Activated CD4-positive, CD25-positive, alpha-beta regulatory T cell treated with anti-CD3 and anti-CD28 coated beads, Interleukin-2, amount 50 U/mL, for 16 hours (primary cell): ENCODE results near the gene IL1A.

Source experiments
- DNase-seq: peaks from one replicate; pipeline ENCODE4 v3.0.0-alpha.2; 2020; ENCODE audit warnings: low read depth, low spot score

The IL1A gene

GRCh38 chr2:112818094-112818902 lies 34.0 kb upstream of the IL1A start:
- DNase-seq: no peak

DNA sequence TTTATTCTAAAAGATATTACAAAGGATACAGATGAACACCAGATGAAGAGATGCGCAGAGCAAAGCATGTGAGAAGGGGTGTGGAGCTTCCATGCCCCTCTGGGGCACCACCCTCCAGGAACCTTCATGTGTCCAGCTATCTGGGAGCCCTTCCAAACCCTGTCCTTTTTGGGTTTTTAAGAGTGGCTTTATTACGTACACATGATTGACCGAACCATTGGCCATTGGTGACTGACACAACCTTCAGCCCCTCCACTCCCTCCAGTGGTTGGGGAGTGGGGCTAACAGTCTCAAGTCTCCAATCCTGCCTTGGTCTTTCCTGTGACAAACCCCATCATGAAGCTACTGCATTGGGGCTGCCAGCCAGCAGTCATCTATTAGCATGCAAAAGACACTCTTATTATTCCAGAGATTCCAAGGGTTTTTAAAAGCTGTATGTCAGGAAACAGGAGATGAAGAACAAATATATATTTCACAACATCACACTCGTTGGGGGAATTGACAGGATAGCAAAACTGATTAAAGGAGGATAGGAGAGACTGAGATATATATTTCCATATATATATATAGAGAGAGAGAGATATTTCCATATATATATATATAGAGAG lies 32.9 kb upstream of the IL1A start:
- no peak for DNase-seq

DNA sequence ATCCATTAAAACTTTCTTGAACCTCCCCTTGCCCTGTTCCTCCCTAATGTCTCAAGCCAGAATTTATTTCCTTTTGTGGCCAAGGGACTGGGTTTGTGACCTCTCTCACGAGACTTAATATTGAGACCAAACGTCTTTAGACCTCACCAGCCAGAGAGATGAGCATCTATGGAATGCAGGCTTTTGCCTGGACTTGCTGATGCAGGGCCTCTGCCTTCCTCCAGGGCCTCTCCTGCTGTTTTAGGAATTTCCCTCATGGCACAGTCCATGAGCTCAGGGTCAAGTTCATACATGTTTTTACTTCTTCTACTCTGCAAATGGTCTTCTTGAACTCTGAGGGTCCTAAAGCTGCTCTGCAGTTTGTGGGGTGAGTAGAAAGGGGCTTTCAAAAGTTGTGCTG lies 30.0 kb upstream of the IL1A start:
- no peak for DNase-seq

GRCh38 chr2:112813280-112813966 lies 29.1 kb upstream of the IL1A start:
- DNase-seq: no peak

DNA sequence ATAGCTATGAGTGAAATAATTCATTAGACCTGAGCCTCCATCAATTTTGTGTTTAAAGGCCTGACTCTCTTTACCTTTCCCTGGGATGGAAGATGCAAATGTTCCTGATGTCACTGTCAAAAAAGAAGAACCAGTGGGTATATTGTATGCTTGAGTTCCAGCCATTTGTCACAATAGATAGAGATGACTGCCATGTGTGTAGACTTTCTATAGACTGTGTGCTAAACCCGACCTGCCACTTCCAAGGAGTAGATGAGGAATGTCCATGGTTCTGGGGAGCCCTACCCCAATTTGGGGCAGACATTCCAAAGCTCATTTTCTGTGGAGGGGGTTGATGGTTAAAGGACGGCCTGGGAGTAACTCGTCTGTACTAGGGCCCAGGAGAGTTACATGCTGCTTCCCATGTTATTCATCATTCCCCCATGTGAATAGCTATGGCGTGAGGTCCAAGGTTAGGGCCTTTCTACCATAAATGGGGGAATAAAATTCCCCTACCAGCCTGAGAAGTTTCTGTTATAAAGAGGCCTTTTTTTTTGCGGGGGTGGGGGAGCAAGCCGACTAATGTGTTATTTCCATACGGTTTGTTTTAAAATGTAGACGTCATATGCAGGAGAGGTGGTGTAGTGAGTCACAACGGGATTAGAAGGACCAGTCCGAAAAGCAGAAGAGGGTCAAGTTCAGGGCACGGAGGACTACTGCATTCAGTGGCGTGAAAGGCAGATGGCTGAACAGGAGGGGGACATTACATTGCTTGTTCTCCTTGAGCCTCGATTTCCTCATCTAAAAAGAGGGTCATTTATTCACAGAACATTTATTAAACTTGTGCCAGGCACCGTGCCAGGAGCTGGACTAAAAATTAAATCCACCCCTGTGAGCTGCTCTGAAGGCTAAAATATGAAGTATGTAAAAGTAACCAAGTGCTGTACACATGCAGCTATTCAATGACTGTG lies 28.3 kb upstream of the IL1A start:
- DNase-seq: no peak

DNA sequence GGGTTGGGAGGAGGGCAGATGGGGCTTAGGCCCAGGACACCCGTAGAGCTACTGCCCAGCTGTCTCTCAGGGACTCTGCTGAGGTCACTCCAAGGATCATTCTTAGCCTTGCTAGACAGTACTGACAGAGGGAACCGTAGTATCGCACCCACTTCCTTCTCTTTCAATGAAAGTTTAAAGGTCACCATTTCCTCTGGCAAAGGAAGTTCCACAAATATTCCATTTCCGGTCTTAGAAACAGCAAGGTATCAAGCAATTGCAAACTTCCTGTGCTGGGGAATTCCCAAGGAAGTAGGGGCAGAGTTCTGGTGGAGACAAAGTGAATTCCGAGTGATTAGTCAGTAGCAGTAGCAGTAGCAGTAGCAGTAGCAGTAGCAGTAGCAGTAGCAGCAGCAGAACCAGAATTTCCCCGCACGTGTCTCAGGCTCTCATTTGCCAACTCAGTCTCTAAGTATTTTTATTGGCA lies 27.6 kb upstream of the IL1A start:
- DNase-seq: no peak

- no peak for DNase-seq
Measured at GRCh38 chr2:112811276-112811831, 27.1 kb upstream of the IL1A start.

GRCh38 chr2:112809112-112809511 lies 24.8 kb upstream of the IL1A start:
- no peak for DNase-seq

- DNase-seq: no peak
Measured at GRCh38 chr2:112807233-112807807, 23.0 kb upstream of the IL1A start.

GRCh38 chr2:112805542-112805941 lies 21.2 kb upstream of the IL1A start:
- DNase-seq: no peak

- DNase-seq: no peak
Measured at GRCh38 chr2:112803691-112804521, 19.6 kb upstream of the IL1A start.

DNA sequence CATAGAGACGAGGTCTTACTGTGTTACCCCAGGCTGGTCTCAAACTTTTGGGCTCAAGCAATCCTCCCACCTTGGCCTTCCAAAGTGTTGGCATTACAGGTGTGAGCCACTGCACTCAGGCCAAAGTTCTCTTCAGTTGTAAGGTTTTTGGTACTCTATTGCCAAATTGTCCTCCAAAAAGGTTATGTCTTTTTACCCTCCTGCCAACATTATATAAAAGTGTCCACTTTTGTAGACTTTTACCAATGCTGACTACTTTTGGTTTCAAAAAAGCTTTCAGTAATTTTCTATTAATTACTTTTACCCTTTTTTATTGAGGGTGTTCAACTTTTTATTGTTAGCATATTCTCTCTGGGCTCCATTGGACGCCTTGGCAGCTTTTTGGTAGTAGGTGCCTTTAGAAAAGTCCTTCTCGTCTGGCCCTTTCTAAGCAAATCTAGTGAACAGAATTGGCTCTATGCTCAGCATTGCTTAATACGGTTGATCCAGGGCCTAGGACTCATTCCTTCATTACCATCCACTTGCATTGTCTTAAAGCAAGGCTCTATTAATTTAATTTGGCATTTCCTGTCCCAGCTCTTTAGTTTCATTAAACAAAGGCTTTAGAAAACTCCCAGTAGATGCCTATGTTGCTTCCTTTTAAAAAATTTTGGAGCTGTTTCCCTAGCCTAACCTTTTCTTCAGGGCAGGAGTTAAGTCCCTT lies 16.7 kb upstream of the IL1A start:
- DNase-seq: no peak

GRCh38 chr2:112798979-112799975 lies 15.0 kb upstream of the IL1A start:
- DNase-seq: no peak

- DNase-seq: no peak
Measured at GRCh38 chr2:112796486-112796885, 12.2 kb upstream of the IL1A start.

- DNase-seq: no peak
Measured at GRCh38 chr2:112795774-112796173, 11.5 kb upstream of the IL1A start.

GRCh38 chr2:112794841-112795240 lies 10.5 kb upstream of the IL1A start:
- no peak for DNase-seq

DNA sequence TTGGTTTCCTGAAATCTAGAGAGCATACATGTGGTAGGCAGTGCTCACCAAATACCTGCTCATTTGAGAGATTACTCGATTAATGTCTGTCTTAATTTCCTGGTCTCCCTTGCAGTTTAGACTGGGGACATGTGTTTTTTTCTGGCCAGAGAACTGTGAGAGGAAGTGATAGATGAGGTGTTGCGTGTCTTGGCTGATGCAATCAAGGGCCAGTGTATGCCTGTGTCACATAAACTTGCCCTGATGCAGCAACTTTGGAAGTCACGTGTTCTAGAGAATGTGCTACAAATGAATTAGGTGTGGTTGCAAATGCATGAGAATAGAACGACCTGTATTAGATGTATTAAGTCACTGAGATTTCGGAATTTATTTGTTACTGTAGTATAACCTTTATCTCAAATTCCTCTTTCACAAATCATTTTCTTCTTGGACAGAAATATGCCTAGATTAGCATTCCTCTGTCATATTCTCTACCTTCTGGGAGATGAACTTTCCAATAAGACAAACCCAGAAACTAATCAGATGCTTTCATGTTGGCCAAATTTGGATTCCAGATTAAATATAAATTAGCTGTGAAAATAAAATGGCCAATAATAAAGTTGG lies 9.9 kb upstream of the IL1A start:
- DNase-seq: no peak
